GM23338 (cell line): Measurements from ENCODE around the gene SULT1C2. TPM values are rescaled to one million over a fixed set of nuclear protein-coding genes. Genes with fewer than 3 reads are reported as not detected.

ENCODE experiments used
- ATAC-seq: fragments of 200-7000 bp; cut with Tn5 transposase; 3 replicates; pipeline ENCODE4 v1.9.1; 2020
- DNase-seq: peaks from one replicate; pipeline ENCODE4 v3.0.0-alpha.2; 2015; ENCODE audit warnings: low spot score
- H2AFZ ChIP-seq: fragments of 200-600 bp; sonication (generic); 2 replicates; pipeline ENCODE4 v1.8.0; 2016; ENCODE audit warnings: antibody characterized with exemption, mild to moderate bottlenecking, moderate library complexity
- H3F3A ChIP-seq: fragments of 200-600 bp; sonication (generic); replicated peaks from 2 replicates; pipeline ENCODE4 v1.8.0; 2017; ENCODE audit warnings: antibody characterized with exemption, mixed run types, low read depth
- H3K27ac ChIP-seq: fragments of 200-600 bp; sonication (generic); 2 replicates; pipeline ENCODE4 v1.6.1; 2016; ENCODE audit warnings: low read depth
- H3K27me3 ChIP-seq: fragments of 200-600 bp; sonication (generic); 2 replicates; pipeline ENCODE4 v1.8.0; 2016; ENCODE audit warnings: mild to moderate bottlenecking, mixed run types, moderate library complexity; ENCODE audit not compliant: insufficient read depth
- H3K36me3 ChIP-seq: fragments of 200-600 bp; sonication (generic); 2 replicates; pipeline ENCODE4 v1.8.0; 2016; ENCODE audit warnings: mild to moderate bottlenecking; ENCODE audit not compliant: insufficient read depth
- H3K4me1 ChIP-seq: fragments of 200-600 bp; sonication (generic); 2 replicates; pipeline ENCODE4 v1.8.0; 2016; ENCODE audit warnings: mild to moderate bottlenecking, moderate library complexity; ENCODE audit not compliant: insufficient read depth
- H3K4me2 ChIP-seq: fragments of 200-600 bp; sonication (generic); 2 replicates; pipeline ENCODE4 v1.7.1; 2017; ENCODE audit warnings: mixed run types
- H3K4me3 ChIP-seq: fragments of 200-600 bp; sonication (generic); 2 replicates; pipeline ENCODE4 v1.6.1; 2016; ENCODE audit warnings: mixed run types
- H3K79me2 ChIP-seq: fragments of 200-600 bp; sonication (generic); replicated peaks from 2 replicates; pipeline ENCODE4 v1.8.0; 2017; ENCODE audit warnings: mild to moderate bottlenecking; ENCODE audit not compliant: insufficient read depth
- H3K9me2 ChIP-seq: fragments of 200-600 bp; sonication (generic); 2 replicates; pipeline ENCODE4 v1.8.0; 2017; ENCODE audit not compliant: insufficient read depth
- H4K20me1 ChIP-seq: fragments of 200-600 bp; sonication (generic); replicated peaks from 2 replicates; pipeline ENCODE4 v1.8.0; 2017; ENCODE audit warnings: mild to moderate bottlenecking; ENCODE audit not compliant: insufficient read depth
- H3K27ac Mint-ChIP-seq: 2 replicates; pipeline ENCODE4 v1.8.0; 2020; ENCODE audit warnings: inconsistent platforms, mild to moderate bottlenecking, moderate library complexity, mixed read lengths
- H3K27me3 Mint-ChIP-seq: 3 replicates; pipeline ENCODE4 v1.8.0; 2022; ENCODE audit warnings: low read depth, mild to moderate bottlenecking, moderate library complexity, mixed read lengths, inconsistent platforms; ENCODE audit not compliant: insufficient read depth, poor library complexity
- H3K36me3 Mint-ChIP-seq: 3 replicates; pipeline ENCODE4 v1.8.0; 2021; ENCODE audit warnings: low read depth, mild to moderate bottlenecking, inconsistent platforms, moderate library complexity, mixed read lengths
- H3K4me1 Mint-ChIP-seq: 3 replicates; pipeline ENCODE4 v1.8.0; 2020; ENCODE audit warnings: mild to moderate bottlenecking, inconsistent platforms, mixed read lengths
- H3K4me3 Mint-ChIP-seq: 3 replicates; pipeline ENCODE4 v1.8.0; 2021; ENCODE audit warnings: moderate library complexity, mild to moderate bottlenecking, inconsistent platforms, mixed read lengths
- H3K9me3 Mint-ChIP-seq: 3 replicates; pipeline ENCODE4 v1.8.0; 2020; ENCODE audit warnings: moderate library complexity, mild to moderate bottlenecking, inconsistent platforms, mixed read lengths
- CREB1 ChIP-seq: fragments of 250-450 bp; sonication (Bioruptor Pico); IDR thresholded peaks from 2 replicates; pipeline ENCODE4 v1.5.0; 2020; ENCODE audit warnings: low read depth, mild to moderate bottlenecking, moderate library complexity
- CTCF ChIP-seq, 2 experiments: fragments of 200-600 bp in 1 of 2; sonication (generic) in 1 of 2; conservative IDR thresholded peaks; 2 replicates each; pipeline versions ENCODE4 v1.5.1 to v1.6.1; 2016 to 2017; ENCODE audit warnings: antibody characterized with exemption in 2 of 2, low read depth in 2 of 2, mild to moderate bottlenecking in 2 of 2, moderate library complexity in 1 of 2
- EZH2 ChIP-seq: fragments of 200-600 bp; sonication (generic); IDR thresholded peaks from one replicate; pipeline ENCODE4 v1.8.0; 2017; ENCODE audit warnings: antibody characterized with exemption, mild to moderate bottlenecking, low read depth; ENCODE audit not compliant: unreplicated experiment
- EZH2phosphoT487 ChIP-seq: fragments of 200-600 bp; sonication (generic); IDR thresholded peaks from one replicate; pipeline ENCODE4 v1.8.1; 2018; ENCODE audit warnings: antibody characterized with exemption; ENCODE audit not compliant: unreplicated experiment
- REST ChIP-seq: IDR thresholded peaks from one replicate; pipeline ENCODE4 v1.6.1; 2018; ENCODE audit warnings: antibody characterized with exemption; ENCODE audit not compliant: unreplicated experiment
- ZNF114 ChIP-seq: fragments of 250-450 bp; sonication (Bioruptor Pico); IDR thresholded peaks from 2 replicates; pipeline ENCODE4 v1.5.0; 2020; ENCODE audit warnings: mild to moderate bottlenecking, moderate library complexity
- ZNF331 ChIP-seq: fragments of 250-450 bp; sonication (Bioruptor Pico); IDR thresholded peaks from 2 replicates; pipeline ENCODE4 v1.5.0; 2020; ENCODE audit warnings: low read depth, mild to moderate bottlenecking, moderate library complexity
- ZNF462 ChIP-seq: fragments of 250-450 bp; sonication (Bioruptor Pico); IDR thresholded peaks from 2 replicates; pipeline ENCODE4 v1.5.0; 2020; ENCODE audit warnings: mild to moderate bottlenecking, moderate library complexity
- polyA plus RNA-seq: library from polyadenylated mRNA; unstranded; fragments of >200 nt; fragmentation: Nextera tagmentation; extraction: Ambion mirVana; gene quantifications from 2 replicates; pipeline ENCODE4 v1.2.1, GENCODE V29; 2016
- total RNA-seq: library from RNA; depleted of rRNA; stranded (reverse); fragments of >200 nt; shearing (Covaris generic); gene quantifications from 2 replicates; pipeline ENCODE4 v1.2.3, GENCODE V29; 2014

The SULT1C2 gene
- total and polyA plus RNA-seq, 2 experiments from 2014 or later, result 0.69 to 1.9 TPM

GRCh38 chr2:108270346-108270745, 18.3 kb upstream of the SULT1C2 start (continued):
- TF ChIP-seq REST (no peak), EZH2phosphoT487 (no peak), EZH2 (no peak), ZNF114 (no peak), CTCF (conservative IDR thresholded peaks at IDR 0.05; ENCODE audit: low read depth in 2 of 2) (no peak), CREB1 (CRISPR knock-in tag) (no peak)

GRCh38 chr2:108270768-108271506, 17.8 kb upstream of the SULT1C2 start:
- DNase-seq (no peak), ATAC-seq (no peak)
- Histone ChIP-seq H3K27me3 (no peaks in the 10 kb centered on the region), H3K4me1 (no peaks in the 10 kb centered on the region), H3K36me3 (no peaks in the 10 kb centered on the region), H2AFZ (no peak overlapping the region), H3K9me2 (no peaks in the 10 kb centered on the region; the same call in 1 of the 2 replicates), H3K79me2 (no peaks in the 10 kb centered on the region), H4K20me1 (no peaks in the 10 kb centered on the region), H3K27ac (no peak overlapping the region), H3F3A (no peaks in the 10 kb centered on the region), H3K4me2 (no peak overlapping the region), H3K4me3 (no peak overlapping the region)
- H3K27me3 Mint-ChIP-seq, result peaks cover 2% of the 10 kb centered on the region
- no peaks in the 10 kb centered on the region; the same call in 2 of the 3 replicates for H3K36me3 Mint-ChIP-seq
- H3K27ac Mint-ChIP-seq, result no peak overlapping the region
- no peak overlapping the region for H3K4me3 Mint-ChIP-seq
- no peaks in the 10 kb centered on the region; the same call in 2 of the 3 replicates for H3K9me3 Mint-ChIP-seq
- H3K4me1 Mint-ChIP-seq, result no peaks in the 10 kb centered on the region
- TF ChIP-seq CREB1 (CRISPR knock-in tag), result no peak
- TF ChIP-seq EZH2, result no peak
- TF ChIP-seq REST, result no peak
- TF ChIP-seq ZNF331, result no peak
- no peak for TF ChIP-seq ZNF462 (CRISPR knock-in tag)
